CD4-positive, alpha-beta T cell treated with Interleukin-15 for 1 hour (primary cell): ENCODE results near the gene MFSD12.
A peak's percentile ranks its signal among the peaks of the same experiment; 100 is the strongest.

Source experiments
- DNase-seq: peaks from one replicate; pipeline ENCODE4 v3.0.0-alpha.2; 2020

The MFSD12 gene

GRCh38 chr19:3557461-3558248 lies at the start of gene MFSD12:
Gene MFSD12 (minus strand): TSS chr19:3557586. CDS start chr19:3557403, 183 bp downstream.
- peak; percentile 91 for DNase-seq

- peak; percentile 64 for DNase-seq
Measured at GRCh38 chr19:3606690-3607289, 49.4 kb upstream of the MFSD12 start, which contains the start of gene TBXA2R. Gene TBXA2R (minus strand): TSS chr19:3606875. CDS start chr19:3600634, 6,241 bp downstream.

GRCh38 chr19:3606174-3606689 lies 48.8 kb upstream of the MFSD12 start:
- no peak for DNase-seq

- no peak for DNase-seq
Measured at GRCh38 chr19:3605770-3606169, 48.4 kb upstream of the MFSD12 start.

GRCh38 chr19:3605361-3605760 lies 48.0 kb upstream of the MFSD12 start:
- no peak for DNase-seq

- DNase-seq = peak; percentile 53
Measured at GRCh38 chr19:3604987-3605343, 47.6 kb upstream of the MFSD12 start.

GRCh38 chr19:3604227-3604986 lies 47.0 kb upstream of the MFSD12 start:
- DNase-seq = no peak

GRCh38 chr19:3603121-3603811 lies 45.9 kb upstream of the MFSD12 start:
- DNase-seq = no peak

- DNase-seq = no peak
Measured at GRCh38 chr19:3601021-3601420, 43.6 kb upstream of the MFSD12 start.

GRCh38 chr19:3599776-3600187 lies 42.4 kb upstream of the MFSD12 start:
- DNase-seq = no peak

GRCh38 chr19:3595521-3596061 lies 38.2 kb upstream of the MFSD12 start:
- DNase-seq = no peak

- DNase-seq = no peak
Measured at GRCh38 chr19:3593156-3593555, 35.8 kb upstream of the MFSD12 start.

- DNase-seq = no peak
Measured at GRCh38 chr19:3591876-3592613, 34.7 kb upstream of the MFSD12 start.

- no peak for DNase-seq
Measured at GRCh38 chr19:3590991-3591659, 33.7 kb upstream of the MFSD12 start.

- DNase-seq = no peak
Measured at GRCh38 chr19:3589949-3590348, 32.6 kb upstream of the MFSD12 start.

- DNase-seq = no peak
Measured at GRCh38 chr19:3589439-3589838, 32.1 kb upstream of the MFSD12 start.

GRCh38 chr19:3586707-3587346 lies 29.4 kb upstream of the MFSD12 start:
- DNase-seq = no peak

GRCh38 chr19:3586127-3586626 lies 28.8 kb upstream of the MFSD12 start:
- peak; percentile 33 for DNase-seq

- no peak for DNase-seq
Measured at GRCh38 chr19:3585301-3586126, 28.1 kb upstream of the MFSD12 start, which contains the start of gene GIPC3. Gene GIPC3 (plus strand): TSS chr19:3585478. CDS start chr19:3585598, 120 bp downstream.
